Cardiac muscle cell (in vitro differentiated cells and primary cell): ENCODE results near the gene TADA1. TPM values are rescaled to one million over a fixed set of nuclear protein-coding genes. Genes with fewer than 3 reads are reported as not detected.
"Not testable (repeated sequence)": the region's sequence is repeated elsewhere in the genome, so short reads cannot be mapped to it uniquely, and the experiment has no call there.

Experiments
- DNase-seq, 2 donors: peaks; one replicate each; pipeline versions ENCODE4 v3.0.0 to v3.0.0-alpha.2; 2010 to 2017; ENCODE audit warnings: low read depth in 1 of 2, low spot score in 1 of 2
- H3K27ac ChIP-seq: fragments of 200-600 bp; sonication (generic); 2 replicates; pipeline ENCODE4 v1.5.1; 2016
- H3K27me3 ChIP-seq: fragments of 200-600 bp; sonication (generic); 2 replicates; pipeline ENCODE4 v1.6.0; 2016; ENCODE audit warnings: control low read depth
- H3K36me3 ChIP-seq: fragments of 200-600 bp; sonication (generic); 2 replicates; pipeline ENCODE4 v1.5.1; 2016; ENCODE audit warnings: control low read depth
- H3K4me1 ChIP-seq: fragments of 200-600 bp; sonication (generic); 2 replicates; pipeline ENCODE4 v1.8.1; 2017; ENCODE audit warnings: low read depth, mild to moderate bottlenecking, mixed run types
- H3K4me3 ChIP-seq: fragments of 200-600 bp; sonication (generic); 2 replicates; pipeline ENCODE4 v1.5.1; 2016; ENCODE audit warnings: mild to moderate bottlenecking
- H3K9me3 ChIP-seq: fragments of 200-600 bp; sonication (generic); 2 replicates; pipeline ENCODE4 v1.5.1; 2017; ENCODE audit warnings: low read depth, mild to moderate bottlenecking, control low read depth
- polyA plus RNA-seq: library from polyadenylated mRNA; unstranded; fragments of >200 nt; fragmentation: Nextera tagmentation; extraction: Ambion mirVana; gene quantifications from 2 replicates; pipeline ENCODE4 v1.2.1, GENCODE V29; 2016
- total RNA-seq: library from RNA; depleted of rRNA; stranded (reverse); fragments of >200 nt; gene quantifications from 2 replicates; pipeline ENCODE4 v1.2.3, GENCODE V29; 2016
- TF ChIP-seq, protein P1 (sequence below): IDR thresholded peaks from 2 replicates; pipeline ENCODE4 v1.5.1; 2012; ENCODE audit warnings: low read depth, mild to moderate bottlenecking, low read length

TADA1 gene
- total and polyA plus RNA-seq, 2 experiments from 2014 or later = 15.9 to 18.3 TPM

GRCh38 chr1:166838766-166839599 lies 37.1 kb downstream of the TADA1 start, which contains the start of gene POGK:
POGK (plus strand) TSS chr1:166839475; CDS start chr1:166840957, 1,482 bp downstream.
- DNase-seq = peak; percentile 93 to 94
- Histone ChIP-seq H3K4me1 (peaks cover 35% of the 10 kb centered on the region), H3K27ac (peak within 1 kb of the TSS; percentile 97), H3K27me3 (no peaks in the 10 kb centered on the region), H3K36me3 (peaks cover 22% of the 10 kb centered on the region), H3K4me3 (peak within 1 kb of the TSS; percentile 54), H3K9me3 (no peaks in the 10 kb centered on the region)
- TF ChIP-seq, protein P1, sequence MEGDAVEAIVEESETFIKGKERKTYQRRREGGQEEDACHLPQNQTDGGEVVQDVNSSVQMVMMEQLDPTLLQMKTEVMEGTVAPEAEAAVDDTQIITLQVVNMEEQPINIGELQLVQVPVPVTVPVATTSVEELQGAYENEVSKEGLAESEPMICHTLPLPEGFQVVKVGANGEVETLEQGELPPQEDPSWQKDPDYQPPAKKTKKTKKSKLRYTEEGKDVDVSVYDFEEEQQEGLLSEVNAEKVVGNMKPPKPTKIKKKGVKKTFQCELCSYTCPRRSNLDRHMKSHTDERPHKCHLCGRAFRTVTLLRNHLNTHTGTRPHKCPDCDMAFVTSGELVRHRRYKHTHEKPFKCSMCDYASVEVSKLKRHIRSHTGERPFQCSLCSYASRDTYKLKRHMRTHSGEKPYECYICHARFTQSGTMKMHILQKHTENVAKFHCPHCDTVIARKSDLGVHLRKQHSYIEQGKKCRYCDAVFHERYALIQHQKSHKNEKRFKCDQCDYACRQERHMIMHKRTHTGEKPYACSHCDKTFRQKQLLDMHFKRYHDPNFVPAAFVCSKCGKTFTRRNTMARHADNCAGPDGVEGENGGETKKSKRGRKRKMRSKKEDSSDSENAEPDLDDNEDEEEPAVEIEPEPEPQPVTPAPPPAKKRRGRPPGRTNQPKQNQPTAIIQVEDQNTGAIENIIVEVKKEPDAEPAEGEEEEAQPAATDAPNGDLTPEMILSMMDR = no peak

DNA sequence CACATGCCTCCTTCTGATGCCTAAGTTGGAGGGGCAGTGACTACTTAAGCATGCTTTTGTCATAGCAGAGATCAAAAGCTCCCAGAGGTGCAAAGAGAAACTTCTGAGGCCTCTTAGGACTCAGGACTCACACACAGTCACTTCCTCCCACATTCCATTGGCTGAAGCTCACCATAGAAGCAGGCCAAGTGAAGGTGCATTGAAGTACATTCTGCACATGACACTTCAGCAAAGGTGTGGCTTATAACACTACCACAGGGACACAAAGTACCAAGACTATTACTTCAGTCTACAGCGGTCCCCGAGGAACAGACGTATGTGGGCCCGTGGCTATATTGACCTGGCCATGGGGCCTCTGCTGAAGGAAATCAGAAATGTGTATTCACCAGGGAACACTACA lies 39.3 kb downstream of the TADA1 start:
- Histone ChIP-seq H3K4me1 (peaks cover 13% of the 10 kb centered on the region), H3K27ac (no peak overlapping the region), H3K36me3 (peaks cover 4% of the 10 kb centered on the region), H3K9me3 (no peaks in the 10 kb centered on the region), H3K27me3 (no peaks in the 10 kb centered on the region), H3K4me3 (no peak overlapping the region)
- no peak for DNase-seq
- TF ChIP-seq, protein P1 = no peak

DNA sequence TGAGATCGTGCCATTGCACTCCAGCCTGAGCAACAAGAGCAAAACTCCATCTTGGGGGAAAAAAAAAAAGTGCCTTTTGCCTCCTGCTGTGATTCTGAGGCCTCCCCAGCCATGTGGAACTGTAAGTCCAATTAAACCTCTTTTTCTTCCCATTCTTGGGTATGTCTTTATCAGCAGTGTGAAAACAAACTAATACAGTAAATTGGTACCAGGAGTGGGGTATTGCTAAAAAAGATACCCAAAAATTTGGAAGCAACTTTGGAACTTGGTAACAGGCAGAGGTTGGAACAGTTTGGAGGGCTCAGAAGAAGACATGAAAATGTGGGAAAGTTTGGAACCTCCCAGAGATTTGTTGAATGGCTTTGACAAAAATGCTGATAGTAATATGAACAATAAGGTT lies 46.3 kb downstream of the TADA1 start:
- not testable (repeated sequence) for DNase-seq, H3K4me1 ChIP-seq, H3K4me3 ChIP-seq, H3K36me3 ChIP-seq, H3K27me3 ChIP-seq, H3K27ac ChIP-seq, H3K9me3 ChIP-seq

- no peak for DNase-seq
- no peaks in the 10 kb centered on the region for H3K27me3 ChIP-seq
- H3K27ac ChIP-seq = no peak overlapping the region
- H3K36me3 ChIP-seq = no peaks in the 10 kb centered on the region
- TF ChIP-seq, protein P1 = no peak
- no peaks in the 10 kb centered on the region for H3K4me1 ChIP-seq
- H3K4me3 ChIP-seq = no peak overlapping the region
- H3K9me3 ChIP-seq = no peaks in the 10 kb centered on the region
These were observed 48.6 kb downstream of the TADA1 start for GRCh38 chr1:166827426-166827825.

DNA sequence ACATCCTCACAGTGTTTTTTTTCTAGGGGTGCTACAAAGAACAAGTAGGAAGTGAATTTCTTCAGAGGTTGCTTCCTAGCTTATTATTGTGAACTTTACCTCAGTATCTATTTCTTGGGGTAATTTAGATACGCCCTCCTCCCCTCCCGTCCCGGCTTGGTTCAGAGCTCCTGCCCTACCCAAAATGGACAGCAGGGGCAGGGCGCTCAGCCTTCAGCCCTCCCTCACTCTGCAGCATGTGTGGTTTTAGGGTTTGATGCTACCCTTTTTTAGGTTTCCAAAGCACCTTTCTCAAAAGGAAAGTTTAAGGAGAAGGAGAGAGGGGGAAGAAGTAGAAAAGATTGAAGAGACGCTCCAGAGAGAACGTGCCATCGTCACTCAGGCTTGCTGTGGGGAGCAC lies 53.7 kb downstream of the TADA1 start:
- TF ChIP-seq, protein P1 = peak; percentile 27
- Histone ChIP-seq H3K36me3 (no peaks in the 10 kb centered on the region), H3K27ac (no peak overlapping the region), H3K9me3 (no peaks in the 10 kb centered on the region), H3K27me3 (no peaks in the 10 kb centered on the region), H3K4me3 (no peak overlapping the region), H3K4me1 (no peaks in the 10 kb centered on the region)
- DNase-seq = no peak

GRCh38 chr1:166819974-166820373 lies 56.1 kb downstream of the TADA1 start:
- Histone ChIP-seq H3K4me1 (no peaks in the 10 kb centered on the region), H3K4me3 (no peak overlapping the region), H3K36me3 (no peaks in the 10 kb centered on the region), H3K27ac (no peak overlapping the region), H3K27me3 (no peaks in the 10 kb centered on the region), H3K9me3 (no peaks in the 10 kb centered on the region)
- TF ChIP-seq, protein P1 = no peak
- no peak for DNase-seq
